HCEC 1CT (cell line): Measurements from ENCODE around the gene ALG10.
A peak's percentile ranks its signal among the peaks of the same experiment; 100 is the strongest.
"Not testable (repeated sequence)": the region's sequence is repeated elsewhere in the genome, so short reads cannot be mapped to it uniquely, and the experiment has no call there.

ENCODE experiments used
- DNase-seq: peaks from one replicate; pipeline ENCODE4 v3.0.0-alpha.2; 2017

The ALG10 gene, protein sequence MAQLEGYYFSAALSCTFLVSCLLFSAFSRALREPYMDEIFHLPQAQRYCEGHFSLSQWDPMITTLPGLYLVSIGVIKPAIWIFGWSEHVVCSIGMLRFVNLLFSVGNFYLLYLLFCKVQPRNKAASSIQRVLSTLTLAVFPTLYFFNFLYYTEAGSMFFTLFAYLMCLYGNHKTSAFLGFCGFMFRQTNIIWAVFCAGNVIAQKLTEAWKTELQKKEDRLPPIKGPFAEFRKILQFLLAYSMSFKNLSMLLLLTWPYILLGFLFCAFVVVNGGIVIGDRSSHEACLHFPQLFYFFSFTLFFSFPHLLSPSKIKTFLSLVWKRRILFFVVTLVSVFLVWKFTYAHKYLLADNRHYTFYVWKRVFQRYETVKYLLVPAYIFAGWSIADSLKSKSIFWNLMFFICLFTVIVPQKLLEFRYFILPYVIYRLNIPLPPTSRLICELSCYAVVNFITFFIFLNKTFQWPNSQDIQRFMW

DNA sequence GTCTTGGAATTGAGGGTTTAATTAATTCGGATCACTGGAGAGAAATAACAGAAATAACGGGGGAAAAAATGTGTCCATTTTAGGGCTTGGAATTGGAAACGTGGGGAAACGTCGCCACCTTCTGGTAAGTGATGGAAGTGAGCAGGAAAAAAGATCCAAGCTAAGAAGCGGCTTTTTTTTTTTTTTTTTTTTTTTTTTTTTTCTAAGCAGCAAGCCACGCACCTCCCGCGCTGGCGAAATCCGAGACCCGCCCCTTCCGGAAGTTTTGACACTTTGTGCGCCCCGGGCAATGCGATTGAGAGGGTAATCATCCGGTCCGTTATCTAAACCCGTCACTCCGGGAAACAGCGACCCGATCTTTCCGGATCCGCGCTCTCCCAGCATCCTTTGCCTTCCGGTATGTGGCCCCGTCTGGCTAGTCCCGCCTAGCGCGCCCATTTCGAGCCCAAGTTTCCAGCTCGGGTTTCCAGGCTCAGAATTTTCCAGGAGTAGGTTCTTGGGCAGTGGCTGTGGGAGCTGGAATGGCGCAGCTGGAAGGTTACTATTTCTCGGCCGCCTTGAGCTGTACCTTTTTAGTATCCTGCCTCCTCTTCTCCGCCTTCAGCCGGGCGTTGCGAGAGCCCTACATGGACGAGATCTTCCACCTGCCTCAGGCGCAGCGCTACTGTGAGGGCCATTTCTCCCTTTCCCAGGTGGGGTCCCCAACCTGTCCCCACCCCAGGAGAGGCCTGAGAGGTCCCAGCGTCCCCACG lies at the start of gene ALG10:
ALG10 (plus strand) TSS at position 418 of the 752 bp plus-strand sequence; CDS start at position 522, 104 bp downstream.
- peak; percentile 96 for DNase-seq

DNA sequence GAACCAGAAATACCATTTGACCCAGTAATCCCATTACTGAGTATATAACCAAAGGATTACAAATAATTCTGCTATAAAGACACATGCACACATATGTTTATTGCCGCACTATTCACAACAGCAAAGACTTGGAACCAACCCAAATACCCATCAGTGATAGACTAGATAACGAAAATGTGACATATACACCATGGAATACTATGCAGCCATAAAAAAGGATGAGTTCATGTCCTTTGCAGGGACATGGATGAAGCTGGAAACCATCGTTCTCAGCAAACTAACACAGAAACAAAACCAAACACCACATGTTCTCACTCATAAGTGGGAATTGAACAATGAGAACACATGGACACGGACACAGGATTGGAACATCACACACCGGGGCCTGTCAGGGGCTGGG lies 49.4 kb upstream of the ALG10 start:
- DNase-seq: not testable (repeated sequence)

- DNase-seq: no peak
Measured at GRCh38 chr12:33977887-33978286, 44.4 kb upstream of the ALG10 start.

- DNase-seq: no peak
Measured at GRCh38 chr12:33988197-33988805, 34.0 kb upstream of the ALG10 start.

GRCh38 chr12:33988913-33989312 lies 33.4 kb upstream of the ALG10 start:
- no peak for DNase-seq

GRCh38 chr12:33994857-33995808 lies 27.2 kb upstream of the ALG10 start:
- no peak for DNase-seq

GRCh38 chr12:34008835-34009234 lies 13.5 kb upstream of the ALG10 start:
- not testable (repeated sequence) for DNase-seq

- DNase-seq: no peak
Measured at GRCh38 chr12:34016361-34016760, 5.9 kb upstream of the ALG10 start.

- DNase-seq: no peak
Measured at GRCh38 chr12:34021071-34021470, 1.2 kb upstream of the ALG10 start.

GRCh38 chr12:34027661-34028060 lies 5.4 kb downstream of the ALG10 start:
- DNase-seq: not testable (repeated sequence)

DNA sequence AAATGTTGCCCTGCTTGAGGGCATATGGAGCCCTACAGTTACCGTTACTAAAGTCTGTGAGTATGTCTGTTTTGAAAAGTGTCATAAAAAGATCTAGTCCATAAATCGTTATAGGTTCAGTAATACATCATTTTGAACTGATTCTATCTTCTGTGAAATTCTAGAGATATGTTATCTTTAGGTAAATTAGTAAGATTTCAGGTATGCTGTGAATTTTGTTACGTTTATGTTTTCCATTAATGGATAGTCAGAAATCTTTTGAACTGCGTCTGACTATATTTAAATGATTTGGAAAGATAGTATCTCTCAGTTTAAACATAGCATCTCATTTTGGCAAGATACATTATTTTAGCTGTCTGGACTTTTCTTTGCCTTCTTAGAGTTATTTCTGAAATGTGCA lies 8.3 kb downstream of the ALG10 start:
- DNase-seq: no peak

GRCh38 chr12:34033628-34034296 lies 11.5 kb downstream of the ALG10 start:
- DNase-seq: peak; percentile 17

DNA sequence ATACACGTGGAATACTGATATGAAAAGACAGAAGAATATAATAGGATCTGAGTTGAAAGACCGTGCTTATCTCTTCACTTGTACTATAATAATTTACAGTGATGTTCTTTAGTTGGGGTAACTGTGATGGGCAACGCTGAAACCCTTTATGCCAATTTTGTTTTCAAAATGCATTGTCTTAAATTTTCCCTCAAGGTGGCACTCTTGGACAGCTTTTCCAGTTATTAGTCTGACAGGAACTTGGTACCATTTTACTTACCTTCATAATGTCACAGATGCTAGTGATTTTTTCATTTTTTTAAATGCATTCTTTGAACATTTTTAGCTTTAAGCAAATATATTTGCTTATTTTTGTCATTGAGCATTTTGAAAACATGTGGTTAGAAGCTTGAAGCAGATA lies 16.1 kb downstream of the ALG10 start:
- not testable (repeated sequence) for DNase-seq

DNA sequence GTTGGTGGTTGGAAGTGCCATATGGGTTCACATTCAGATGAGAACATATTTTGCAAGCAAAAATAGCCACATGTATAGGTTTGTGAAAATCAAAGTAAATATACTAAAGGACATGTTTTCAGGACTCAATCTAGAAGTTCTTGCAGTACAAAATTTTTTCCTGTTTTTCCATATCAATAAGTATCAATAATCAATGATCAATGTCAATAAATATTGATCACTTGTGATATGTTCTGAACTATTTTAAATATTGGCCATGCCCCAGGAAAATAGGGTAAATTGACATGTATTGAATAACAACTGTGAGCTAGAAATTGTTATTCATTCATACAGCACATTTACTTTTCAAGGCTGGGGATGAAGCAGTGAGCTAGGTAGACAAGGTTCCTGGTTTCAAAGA lies 24.3 kb downstream of the ALG10 start:
- DNase-seq: no peak

DNA sequence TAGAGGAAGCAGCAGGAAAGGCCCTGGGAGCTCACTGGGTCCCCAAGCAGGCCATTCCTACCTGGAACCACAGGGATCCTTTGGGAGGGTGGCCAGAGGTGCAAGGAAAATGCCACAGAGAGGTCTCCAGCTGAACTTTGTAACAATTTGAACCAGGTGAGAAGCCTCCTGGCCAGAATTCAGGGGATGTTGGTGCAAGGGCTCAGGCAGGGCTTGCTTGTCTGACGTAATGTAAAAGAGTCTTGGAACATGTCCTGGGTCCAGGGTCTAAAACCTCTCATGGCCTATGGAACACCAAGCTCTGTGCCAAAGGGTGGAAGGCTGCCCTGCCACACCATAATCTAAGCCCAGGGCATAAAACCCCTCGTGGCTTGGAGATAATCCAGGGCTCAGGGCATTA lies 25.6 kb downstream of the ALG10 start:
- not testable (repeated sequence) for DNase-seq

GRCh38 chr12:34048714-34049113 lies 26.4 kb downstream of the ALG10 start:
- no peak for DNase-seq

GRCh38 chr12:34051486-34051885 lies 29.2 kb downstream of the ALG10 start:
- no peak for DNase-seq

DNA sequence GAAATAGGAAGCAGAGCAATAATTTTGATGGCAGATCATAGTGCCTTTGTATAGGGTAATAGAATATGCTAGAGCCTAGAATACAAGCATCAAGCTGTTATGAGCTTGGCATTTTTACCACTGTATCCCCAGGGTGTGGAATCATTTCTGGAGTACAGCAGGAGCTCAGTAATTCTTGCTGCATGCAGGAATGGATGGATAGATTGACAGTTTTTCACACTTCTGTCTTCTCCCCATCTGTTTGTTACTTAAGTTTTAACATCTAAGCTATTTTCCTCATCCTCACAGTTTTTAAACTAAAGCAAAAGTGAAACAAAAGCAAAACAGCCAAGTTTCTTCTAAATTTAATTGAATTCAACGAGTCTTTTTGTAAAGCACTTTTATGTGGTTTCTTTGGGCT lies 32.6 kb downstream of the ALG10 start:
- DNase-seq: no peak
